Measurements from ENCODE around the gene ELAVL3. TPM values are rescaled to one million over a fixed set of nuclear protein-coding genes. Genes with fewer than 3 reads are reported as not detected.

The ELAVL3 gene
- total RNA-seq, 1 experiment from 2014 or later, result 1.2 TPM

GRCh38 chr19:11458236-11458900 lies 22.5 kb downstream of the ELAVL3 start:
- no peaks in the 10 kb centered on the region for H3K27me3 ChIP-seq (ENCODE audit: insufficient read depth, low read length)
- H4K8ac ChIP-seq (replicated peaks; ENCODE audit: insufficient read length, low read depth, low read length), result no peak overlapping the region
- H3K14ac ChIP-seq (ENCODE audit: insufficient read depth, low read length), result no peak overlapping the region
- no peak overlapping the region for H3K4me3 Mint-ChIP-seq
- H2BK12ac ChIP-seq (ENCODE audit: insufficient read length, low read depth, low read length), result no peak overlapping the region
- H4K5ac ChIP-seq (ENCODE audit: insufficient read length, low read depth, low read length), result no peak overlapping the region
- no CpG with 5 or more reads among the region's 19 CpGs for WGBS (ENCODE audit: extremely low coverage, insufficient read length, low lambda C conversion rate)
- DNase-seq, result no peak
- H3K27ac Mint-ChIP-seq, result no peak overlapping the region; a peak in 2 of 7 replicates
- no peak overlapping the region for H2AFZ ChIP-seq (ENCODE audit: low read length)
- no peak overlapping the region for H2BK15ac ChIP-seq (ENCODE audit: low read depth, low read length)
- no peak overlapping the region for H3T11ph ChIP-seq (ENCODE audit: low read length)
- H3K79me1 ChIP-seq (ENCODE audit: insufficient read depth, low read depth, low read length, poor library complexity, severe bottlenecking), result no peaks in the 10 kb centered on the region
- H3K23ac ChIP-seq (ENCODE audit: insufficient read length, low read depth, low read length), result no peak overlapping the region
- no peaks in the 10 kb centered on the region for H3K4me1 ChIP-seq (ENCODE audit: insufficient read depth, low read length)
- no peak overlapping the region for H4K91ac ChIP-seq (ENCODE audit: insufficient read length, low read depth, low read length)
- no peaks in the 10 kb centered on the region for H3K79me2 ChIP-seq (ENCODE audit: insufficient read depth, low read length)
- no peaks in the 10 kb centered on the region for H3K9me3 ChIP-seq (ENCODE audit: control insufficient read depth, low read depth, low read length)
- no peak overlapping the region for H3K4me2 ChIP-seq (ENCODE audit: insufficient read depth, insufficient read length, low read length)
- H2BK120ac ChIP-seq (ENCODE audit: low read depth, low read length, poor library complexity, severe bottlenecking), result no peak overlapping the region
- no peaks in the 10 kb centered on the region; a peak in 1 of 5 replicates for H3K9me3 Mint-ChIP-seq
- no peak overlapping the region for H3K56ac ChIP-seq (ENCODE audit: insufficient read length, low read depth, low read length)
- peaks cover 4% of the 10 kb centered on the region; the same call in 1 of the 2 replicates for H3K27me3 Mint-ChIP-seq (ENCODE audit: low read depth)
- no peak overlapping the region for H3K9ac ChIP-seq (ENCODE audit: extremely low read depth, insufficient read length, low read length)
- no peaks in the 10 kb centered on the region for H3K23me2 ChIP-seq (ENCODE audit: insufficient read length, low read depth, low read length, poor library complexity, severe bottlenecking)
- H3K18ac ChIP-seq (ENCODE audit: insufficient read length, low read depth, low read length), result no peak overlapping the region
- no peak overlapping the region for H2AK5ac ChIP-seq (ENCODE audit: insufficient read length, low read length)
- H3K36me3 Mint-ChIP-seq (ENCODE audit: insufficient read depth in 1 of 3, low read depth in 3 of 3), result no peaks in the 10 kb centered on the region
- peaks cover 7 to 23% of the 10 kb centered on the region in 2 experiments for H3K4me1 Mint-ChIP-seq
- H2BK5ac ChIP-seq (ENCODE audit: insufficient read length, low read length), result no peak overlapping the region
- H3K27ac ChIP-seq (ENCODE audit: insufficient read length, low read depth, low read length), result no peak overlapping the region
- no peak for TF ChIP-seq CTCF (conservative IDR thresholded peaks at IDR 0.05)
- no peak overlapping the region for H2BK20ac ChIP-seq (ENCODE audit: low read depth, low read length, poor library complexity, severe bottlenecking)
- H4K20me1 ChIP-seq (ENCODE audit: control insufficient read depth, insufficient read depth, insufficient read length), result no peaks in the 10 kb centered on the region
- no peak overlapping the region for H3K4ac ChIP-seq (ENCODE audit: low read depth, low read length)
